HEK293 (cell line): ENCODE measurements around the gene LAPTM4A.

ENCODE experiments used
- CTCF ChIA-PET: fragments of 350-600 bp; formaldehyde crosslinking; extraction: SDS; loops from one replicate; lab custom pipeline; 2021; ENCODE audit warnings: antibody characterized with exemption; lab: Yijun Ruan, JAX
- POLR2A ChIA-PET: fragments of 300-600 bp; formaldehyde crosslinking; extraction: SDS; loops from one replicate; lab custom pipeline; 2020; ENCODE audit warnings: antibody characterized with exemption, inconsistent platforms; lab: Yijun Ruan, JAX
- H3K27ac ChIP-seq: fragments of 200-500 bp; sonication (Bioruptor generic); 2 replicates; pipeline ENCODE4 v1.5.1; 2014; ENCODE audit warnings: low read depth, low read length, control low read depth, inconsistent platforms; ENCODE audit errors: extremely low read depth
- H3K36me3 ChIP-seq, 2 experiments: fragments of 200-500 bp in 1 of 2; sonication (Bioruptor generic) in 1 of 2; 1 replicate in 1 of 2; 2 replicates in 1 of 2; pipeline ENCODE4 v1.5.1; 2014 to 2017; ENCODE audit warnings: inconsistent platforms in 2 of 2, low read length in 2 of 2; ENCODE audit not compliant: control insufficient read depth in 2 of 2, insufficient read depth in 1 of 2
- H3K4me1 ChIP-seq: fragments of 200-500 bp; sonication (Bioruptor generic); 2 replicates; pipeline ENCODE4 v1.5.1; 2014; ENCODE audit warnings: mild to moderate bottlenecking, low read length, inconsistent platforms; ENCODE audit not compliant: control insufficient read depth, insufficient read depth
- H3K4me3 ChIP-seq: 2 replicates; pipeline ENCODE4 v1.5.1; 2011; ENCODE audit warnings: low read depth, mild to moderate bottlenecking, control low read depth, low read length, moderate library complexity
- H3K9me3 ChIP-seq: fragments of 200-500 bp; sonication (Bioruptor generic); 2 replicates; pipeline ENCODE4 v1.5.1; 2014; ENCODE audit warnings: low read depth, low read length, inconsistent platforms; ENCODE audit not compliant: control insufficient read depth, insufficient read depth
- BCL11B ChIP-seq: fragments of 450-650 bp; formaldehyde crosslinking; IDR thresholded peaks from 2 replicates; pipeline ENCODE4 v1.5.1; 2016; ENCODE audit warnings: low read depth, missing biosample characterization, missing genetic modification characterization
- GLI4 ChIP-seq: fragments of 450-650 bp; formaldehyde crosslinking; IDR thresholded peaks from 2 replicates; pipeline ENCODE4 v1.5.1; 2016; ENCODE audit warnings: missing biosample characterization, missing genetic modification characterization
- KLF10 ChIP-seq: fragments of 450-650 bp; IDR thresholded peaks from 2 replicates; pipeline ENCODE4 v1.5.1; 2018; ENCODE audit warnings: missing biosample characterization, mild to moderate bottlenecking, missing genetic modification characterization
- MEIS1 ChIP-seq: sonication (generic); formaldehyde crosslinking; IDR thresholded peaks from 2 replicates; pipeline ENCODE4 v1.8.1; 2022; ENCODE audit warnings: missing genetic modification reagents, mild to moderate bottlenecking, borderline replicate concordance
- MYNN ChIP-seq: fragments of 450-650 bp; formaldehyde crosslinking; IDR thresholded peaks from 2 replicates; pipeline ENCODE4 v1.5.1; 2016; ENCODE audit warnings: missing biosample characterization, missing genetic modification characterization, borderline replicate concordance
- RBAK ChIP-seq: fragments of 450-650 bp; formaldehyde crosslinking; IDR thresholded peaks from 2 replicates; pipeline ENCODE4 v1.5.1; 2016; ENCODE audit warnings: missing biosample characterization, missing genetic modification characterization
- REPIN1 ChIP-seq: fragments of 450-650 bp; formaldehyde crosslinking; IDR thresholded peaks from 2 replicates; pipeline ENCODE4 v1.5.1; 2017; ENCODE audit warnings: missing biosample characterization, missing genetic modification characterization, low read depth
- SETDB1 ChIP-seq: IDR thresholded peaks from one replicate; pipeline ENCODE4 v1.6.1; 2017; ENCODE audit warnings: mild to moderate bottlenecking, low read length, moderate library complexity, mixed read lengths; ENCODE audit not compliant: insufficient read length
- SP2 ChIP-seq: fragments of 450-650 bp; formaldehyde crosslinking; IDR thresholded peaks from 2 replicates; pipeline ENCODE4 v1.5.1; 2016; ENCODE audit warnings: missing biosample characterization, missing genetic modification characterization
- ZFP3 ChIP-seq: fragments of 450-650 bp; formaldehyde crosslinking; IDR thresholded peaks from 2 replicates; pipeline ENCODE4 v1.5.1; 2016; ENCODE audit warnings: low read depth, missing biosample characterization, missing genetic modification characterization
- ZFP37 ChIP-seq: fragments of 450-650 bp; formaldehyde crosslinking; IDR thresholded peaks from 2 replicates; pipeline ENCODE4 v1.5.1; 2016; ENCODE audit warnings: missing biosample characterization, missing genetic modification characterization
- ZNF132 ChIP-seq: fragments of 450-650 bp; formaldehyde crosslinking; IDR thresholded peaks from 2 replicates; pipeline ENCODE4 v1.5.1; 2017; ENCODE audit warnings: missing biosample characterization, missing genetic modification characterization, borderline replicate concordance
- ZNF16 ChIP-seq: fragments of 450-650 bp; formaldehyde crosslinking; IDR thresholded peaks from 2 replicates; pipeline ENCODE4 v1.5.1; 2016; ENCODE audit warnings: low read depth, missing biosample characterization, missing genetic modification characterization
- ZNF391 ChIP-seq: fragments of 450-650 bp; formaldehyde crosslinking; IDR thresholded peaks from 2 replicates; pipeline ENCODE4 v1.5.1; 2016; ENCODE audit warnings: low read depth, missing biosample characterization, missing genetic modification characterization, borderline replicate concordance
- ZNF426 ChIP-seq: fragments of 450-650 bp; formaldehyde crosslinking; IDR thresholded peaks from 2 replicates; pipeline ENCODE4 v1.5.1; 2017; ENCODE audit warnings: missing biosample characterization, missing genetic modification characterization, mild to moderate bottlenecking, inconsistent platforms, moderate library complexity
- ZNF514 ChIP-seq: fragments of 450-650 bp; formaldehyde crosslinking; IDR thresholded peaks from 2 replicates; pipeline ENCODE4 v1.5.1; 2016; ENCODE audit warnings: missing biosample characterization, missing genetic modification characterization
- ZNF548 ChIP-seq: fragments of 450-650 bp; formaldehyde crosslinking; IDR thresholded peaks from 2 replicates; pipeline ENCODE4 v1.5.1; 2016; ENCODE audit warnings: missing biosample characterization, missing genetic modification characterization
- ZNF585B ChIP-seq: fragments of 450-650 bp; formaldehyde crosslinking; IDR thresholded peaks from 2 replicates; pipeline ENCODE4 v1.5.1; 2016; ENCODE audit warnings: missing biosample characterization, missing genetic modification characterization
- ZNF623 ChIP-seq: fragments of 450-650 bp; formaldehyde crosslinking; IDR thresholded peaks from 2 replicates; pipeline ENCODE4 v1.5.1; 2016; ENCODE audit warnings: missing biosample characterization, missing genetic modification characterization
- ZNF660 ChIP-seq: fragments of 450-650 bp; IDR thresholded peaks from 2 replicates; pipeline ENCODE4 v1.5.1; 2018; ENCODE audit warnings: missing biosample characterization, mild to moderate bottlenecking, missing genetic modification characterization
- ZNF677 ChIP-seq: fragments of 450-650 bp; IDR thresholded peaks from 2 replicates; pipeline ENCODE4 v1.5.0; 2018; ENCODE audit warnings: missing biosample characterization, mild to moderate bottlenecking, missing genetic modification characterization, moderate library complexity
- ZNF747 ChIP-seq: fragments of 450-650 bp; formaldehyde crosslinking; IDR thresholded peaks from 2 replicates; pipeline ENCODE4 v1.5.1; 2016; ENCODE audit warnings: missing biosample characterization, missing genetic modification characterization
- ZNF777 ChIP-seq: fragments of 450-650 bp; formaldehyde crosslinking; IDR thresholded peaks from 2 replicates; pipeline ENCODE4 v1.5.1; 2017; ENCODE audit warnings: missing biosample characterization, missing genetic modification characterization, borderline replicate concordance
- ZNF843 ChIP-seq: fragments of 450-650 bp; formaldehyde crosslinking; IDR thresholded peaks from 2 replicates; pipeline ENCODE4 v1.5.1; 2016; ENCODE audit warnings: missing biosample characterization, missing genetic modification characterization
- ZSCAN23 ChIP-seq: fragments of 450-650 bp; formaldehyde crosslinking; IDR thresholded peaks from 2 replicates; pipeline ENCODE4 v1.5.1; 2016; ENCODE audit warnings: missing biosample characterization, missing genetic modification characterization
- TF ChIP-seq, protein P1 (sequence below): sonication (generic); formaldehyde crosslinking; IDR thresholded peaks from 2 replicates; pipeline ENCODE4 v1.8.1; 2022; ENCODE audit warnings: mild to moderate bottlenecking, moderate library complexity, missing genetic modification reagents
- TF ChIP-seq, protein P2 (sequence below): fragments of 450-650 bp; formaldehyde crosslinking; IDR thresholded peaks from 2 replicates; pipeline ENCODE4 v1.5.1; 2016; ENCODE audit warnings: missing biosample characterization, missing genetic modification characterization
- TF ChIP-seq, protein P3 (sequence below): fragments of 450-650 bp; formaldehyde crosslinking; IDR thresholded peaks from 2 replicates; pipeline ENCODE4 v1.5.1; 2016; ENCODE audit warnings: missing biosample characterization, missing genetic modification characterization

LAPTM4A gene

DNA sequence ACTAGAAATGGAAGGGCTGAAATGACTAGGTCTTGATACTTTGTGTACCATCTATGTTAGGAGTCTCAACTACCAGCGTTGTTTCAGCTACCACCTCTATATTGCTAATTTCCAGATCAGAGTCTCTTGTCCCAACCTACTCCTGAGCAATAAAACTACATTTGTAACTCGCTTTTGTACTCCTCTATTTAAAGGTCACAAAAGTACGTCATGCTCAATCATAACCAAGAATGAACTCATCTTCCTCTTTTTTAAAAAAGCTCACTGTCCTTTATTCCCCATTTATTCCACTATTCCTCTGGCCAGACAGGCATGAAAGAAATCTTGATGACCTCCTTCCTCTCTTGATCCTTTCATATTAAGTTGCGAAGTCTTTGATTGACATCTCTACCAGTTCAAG is 27.7 kb downstream of the LAPTM4A start:
- TF ChIP-seq SP2 (tag by site-specific recombination) (no peak), GLI4 (tag by site-specific recombination) (no peak), ZNF747 (tag by site-specific recombination) (no peak), ZNF677 (no peak), ZNF777 (tag by site-specific recombination) (no peak), ZNF623 (tag by site-specific recombination) (no peak), ZFP3 (tag by site-specific recombination) (no peak), BCL11B (no peak), ZNF132 (tag by site-specific recombination) (no peak), REPIN1 (no peak), ZSCAN23 (no peak), ZNF514 (tag by site-specific recombination) (no peak), ZNF548 (tag by site-specific recombination) (no peak), RBAK (tag by site-specific recombination) (no peak), KLF10 (no peak), ZNF391 (tag by site-specific recombination) (no peak), ZFP37 (no peak), ZNF16 (tag by site-specific recombination) (no peak)
- TF ChIP-seq, protein P1, sequence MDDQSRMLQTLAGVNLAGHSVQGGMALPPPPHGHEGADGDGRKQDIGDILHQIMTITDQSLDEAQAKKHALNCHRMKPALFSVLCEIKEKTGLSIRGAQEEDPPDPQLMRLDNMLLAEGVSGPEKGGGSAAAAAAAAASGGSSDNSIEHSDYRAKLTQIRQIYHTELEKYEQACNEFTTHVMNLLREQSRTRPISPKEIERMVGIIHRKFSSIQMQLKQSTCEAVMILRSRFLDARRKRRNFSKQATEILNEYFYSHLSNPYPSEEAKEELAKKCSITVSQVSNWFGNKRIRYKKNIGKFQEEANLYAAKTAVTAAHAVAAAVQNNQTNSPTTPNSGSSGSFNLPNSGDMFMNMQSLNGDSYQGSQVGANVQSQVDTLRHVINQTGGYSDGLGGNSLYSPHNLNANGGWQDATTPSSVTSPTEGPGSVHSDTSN (CRISPR knock-in tag), result no peak
- TF ChIP-seq, all 188 proteins: peak for 0
- Histone ChIP-seq H3K9me3 (no peaks in the 10 kb centered on the region), H3K27ac (no peak overlapping the region), H3K36me3 (peaks cover 0 to 1% of the 10 kb centered on the region in 2 experiments; a peak in 1 of 3 replicates), H3K4me3 (no peak overlapping the region), H3K4me1 (0 out of 2 replicates have a peak, but pooled peaks cover 2% of the 10 kb centered on the region)
- CTCF ChIA-PET, result interaction anchor here (0.7 to 1.6 kb wide), 3 partner anchors 8 to 70 kb away, joined by 4 to 10 read pairs (median 6); no protein-coding TSS in a partner anchor
- POLR2A ChIA-PET, result no interaction called here

DNA sequence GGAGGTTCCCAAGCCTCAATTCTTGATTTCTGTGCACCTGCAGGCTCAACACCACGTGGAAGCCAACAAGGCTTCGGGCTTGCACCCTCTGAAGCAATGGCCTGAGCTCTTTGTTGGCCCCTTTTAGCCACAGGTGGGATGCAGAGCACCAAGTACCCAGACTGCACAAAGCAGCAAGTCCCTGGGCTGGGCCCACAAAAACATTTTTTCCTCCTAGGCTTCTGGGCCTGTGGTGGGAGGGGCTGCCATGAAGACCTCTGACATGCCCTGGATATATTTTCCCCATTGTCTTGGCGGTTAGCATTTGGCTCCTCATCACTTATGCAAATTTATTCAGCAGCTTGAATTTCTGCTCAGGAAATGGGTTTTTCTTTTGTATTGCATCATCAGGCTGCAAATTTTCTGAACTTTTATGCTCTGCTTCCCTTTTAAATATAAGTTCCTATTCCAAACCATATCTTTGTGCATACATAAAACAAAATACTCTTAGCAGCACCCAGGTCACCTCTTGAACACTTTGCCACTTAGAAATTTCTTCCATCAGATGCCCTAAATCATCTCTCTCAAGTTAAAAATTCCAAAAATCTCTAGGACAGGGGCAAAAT is 29.9 kb downstream of the LAPTM4A start:
- POLR2A ChIA-PET, result no interaction called here
- TF ChIP-seq ZNF660 (no peak), SETDB1 (peak; percentile 71), ZNF426 (no peak), ZNF585B (tag by site-specific recombination) (peak; percentile 92)
- CTCF ChIA-PET, result interaction anchor here (0.6 to 1.3 kb wide), 2 partner anchors 305 to 605 kb away, joined by 3 to 5 read pairs; no protein-coding TSS in a partner anchor
- H3K27ac ChIP-seq, result no peak overlapping the region
- no peaks in the 10 kb centered on the region for H3K36me3 ChIP-seq
- H3K9me3 ChIP-seq, result no peaks in the 10 kb centered on the region
- H3K4me3 ChIP-seq, result no peak overlapping the region
- 0 out of 2 replicates have a peak, but pooled peaks cover 2% of the 10 kb centered on the region for H3K4me1 ChIP-seq

DNA sequence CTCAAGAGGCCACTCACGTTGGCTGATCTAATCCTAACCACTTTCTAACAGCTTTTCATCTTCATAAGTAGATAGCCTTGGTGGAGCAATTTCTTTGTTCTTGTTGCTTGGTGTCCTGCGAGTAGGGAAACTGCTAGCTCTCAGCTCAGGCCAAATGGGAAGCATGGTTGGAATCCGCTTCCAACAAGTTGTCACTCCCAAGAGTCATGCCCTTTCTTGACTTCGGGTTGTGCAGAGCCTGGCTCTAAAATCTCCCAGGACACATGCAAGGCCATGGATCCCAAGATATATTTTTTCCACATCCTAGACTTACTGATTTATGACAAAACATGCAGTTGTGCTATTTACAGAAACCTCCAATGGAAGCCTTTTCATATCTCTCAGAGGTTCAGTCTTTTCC is 31.7 kb downstream of the LAPTM4A start:
- no peak overlapping the region for H3K27ac ChIP-seq
- ChIA-PET CTCF (no interaction called here), POLR2A (no interaction called here)
- H3K36me3 ChIP-seq, result no peaks in the 10 kb centered on the region
- H3K4me3 ChIP-seq, result no peak overlapping the region
- H3K4me1 ChIP-seq, result no peaks in the 10 kb centered on the region
- H3K9me3 ChIP-seq, result no peaks in the 10 kb centered on the region
- no peak for TF ChIP-seq MYNN (tag by site-specific recombination)
- TF ChIP-seq ZNF843 (tag by site-specific recombination), result no peak
- no peak for TF ChIP-seq ZNF677
- TF ChIP-seq MEIS1 (CRISPR knock-in tag), result no peak
- TF ChIP-seq, protein P2, sequence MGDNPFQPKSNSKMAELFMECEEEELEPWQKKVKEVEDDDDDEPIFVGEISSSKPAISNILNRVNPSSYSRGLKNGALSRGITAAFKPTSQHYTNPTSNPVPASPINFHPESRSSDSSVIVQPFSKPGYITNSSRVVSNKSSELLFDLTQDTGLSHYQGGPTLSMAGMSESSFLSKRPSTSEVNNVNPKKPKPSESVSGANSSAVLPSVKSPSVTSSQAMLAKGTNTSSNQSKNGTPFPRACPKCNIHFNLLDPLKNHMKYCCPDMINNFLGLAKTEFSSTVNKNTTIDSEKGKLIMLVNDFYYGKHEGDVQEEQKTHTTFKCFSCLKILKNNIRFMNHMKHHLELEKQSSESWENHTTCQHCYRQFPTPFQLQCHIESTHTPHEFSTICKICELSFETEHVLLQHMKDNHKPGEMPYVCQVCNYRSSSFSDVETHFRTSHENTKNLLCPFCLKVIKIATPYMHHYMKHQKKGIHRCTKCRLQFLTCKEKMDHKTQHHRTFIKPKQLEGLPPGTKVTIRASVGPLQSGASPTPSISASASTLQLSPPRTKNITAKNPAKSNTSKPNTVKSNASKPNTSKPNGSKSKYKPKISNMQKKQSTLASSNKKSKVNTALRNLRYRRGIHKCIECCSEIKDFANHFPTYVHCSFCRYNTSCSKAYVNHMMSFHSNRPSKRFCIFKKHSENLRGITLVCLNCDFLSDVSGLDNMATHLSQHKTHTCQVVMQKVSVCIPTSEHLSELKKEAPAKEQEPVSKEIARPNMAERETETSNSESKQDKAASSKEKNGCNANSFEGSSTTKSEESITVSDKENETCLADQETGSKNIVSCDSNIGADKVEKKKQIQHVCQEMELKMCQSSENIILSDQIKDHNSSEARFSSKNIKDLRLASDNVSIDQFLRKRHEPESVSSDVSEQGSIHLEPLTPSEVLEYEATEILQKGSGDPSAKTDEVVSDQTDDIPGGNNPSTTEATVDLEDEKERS (tag by site-specific recombination), result no peak
- no peak for TF ChIP-seq ZNF391 (tag by site-specific recombination)
- TF ChIP-seq, protein P3, sequence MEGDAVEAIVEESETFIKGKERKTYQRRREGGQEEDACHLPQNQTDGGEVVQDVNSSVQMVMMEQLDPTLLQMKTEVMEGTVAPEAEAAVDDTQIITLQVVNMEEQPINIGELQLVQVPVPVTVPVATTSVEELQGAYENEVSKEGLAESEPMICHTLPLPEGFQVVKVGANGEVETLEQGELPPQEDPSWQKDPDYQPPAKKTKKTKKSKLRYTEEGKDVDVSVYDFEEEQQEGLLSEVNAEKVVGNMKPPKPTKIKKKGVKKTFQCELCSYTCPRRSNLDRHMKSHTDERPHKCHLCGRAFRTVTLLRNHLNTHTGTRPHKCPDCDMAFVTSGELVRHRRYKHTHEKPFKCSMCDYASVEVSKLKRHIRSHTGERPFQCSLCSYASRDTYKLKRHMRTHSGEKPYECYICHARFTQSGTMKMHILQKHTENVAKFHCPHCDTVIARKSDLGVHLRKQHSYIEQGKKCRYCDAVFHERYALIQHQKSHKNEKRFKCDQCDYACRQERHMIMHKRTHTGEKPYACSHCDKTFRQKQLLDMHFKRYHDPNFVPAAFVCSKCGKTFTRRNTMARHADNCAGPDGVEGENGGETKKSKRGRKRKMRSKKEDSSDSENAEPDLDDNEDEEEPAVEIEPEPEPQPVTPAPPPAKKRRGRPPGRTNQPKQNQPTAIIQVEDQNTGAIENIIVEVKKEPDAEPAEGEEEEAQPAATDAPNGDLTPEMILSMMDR, result no peak
